IPS DF 19.7 (cell line): ENCODE measurements around the gene FCHO1.
A peak's percentile ranks its signal among the peaks of the same experiment; 100 is the strongest.

ENCODE experiments used
- DNase-seq: peaks from one replicate; pipeline ENCODE4 v3.0.0-alpha.2; 2013; ENCODE audit warnings: low read depth, low spot score

The FCHO1 gene

DNA sequence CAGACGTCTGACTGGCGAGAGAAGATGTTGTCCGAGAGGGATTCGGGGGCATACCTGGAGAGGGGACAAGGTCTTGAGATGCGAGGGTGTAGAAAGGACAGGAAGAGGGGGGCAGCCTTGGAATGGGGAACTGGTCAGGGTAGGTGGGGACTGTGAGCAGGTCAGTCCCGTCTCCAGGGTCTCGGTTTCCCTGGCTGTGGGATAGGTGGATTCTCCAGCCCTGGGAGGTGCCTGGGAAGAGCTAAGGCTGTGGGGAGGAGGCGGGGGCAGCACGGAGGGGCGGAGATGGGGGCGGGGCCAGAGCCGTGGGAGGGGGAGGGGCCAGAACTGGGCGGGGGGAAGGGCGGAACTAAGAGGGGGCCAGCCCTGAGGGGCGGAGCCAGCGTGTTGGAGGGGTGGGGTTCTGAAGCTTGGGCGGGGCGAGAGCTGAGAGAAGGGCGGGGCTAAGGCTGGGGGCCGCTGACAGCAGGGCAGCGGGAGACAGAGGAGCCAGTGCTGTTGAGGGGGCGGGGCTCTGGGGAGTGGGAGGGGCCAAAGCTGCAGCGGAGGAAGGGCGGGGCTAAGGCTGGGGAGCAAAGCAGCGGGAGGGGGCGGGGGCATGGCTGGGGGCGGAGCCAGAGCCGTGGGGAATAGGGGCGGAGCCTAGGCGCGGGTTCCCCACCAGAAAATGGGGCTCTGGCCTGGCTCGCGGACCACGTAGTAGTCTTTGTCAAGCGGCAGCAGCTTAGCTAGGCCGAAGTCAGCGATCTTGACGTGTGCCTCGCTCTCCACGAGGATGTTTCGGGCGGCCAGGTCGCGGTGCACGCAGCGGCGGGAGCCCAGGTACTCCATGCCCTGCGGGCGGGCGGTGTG is 79.5 kb downstream of the FCHO1 start:
- DNase-seq = peak; percentile 81

- DNase-seq = no peak
Measured at GRCh38 chr19:17831419-17831888, 80.2 kb downstream of the FCHO1 start.

DNA sequence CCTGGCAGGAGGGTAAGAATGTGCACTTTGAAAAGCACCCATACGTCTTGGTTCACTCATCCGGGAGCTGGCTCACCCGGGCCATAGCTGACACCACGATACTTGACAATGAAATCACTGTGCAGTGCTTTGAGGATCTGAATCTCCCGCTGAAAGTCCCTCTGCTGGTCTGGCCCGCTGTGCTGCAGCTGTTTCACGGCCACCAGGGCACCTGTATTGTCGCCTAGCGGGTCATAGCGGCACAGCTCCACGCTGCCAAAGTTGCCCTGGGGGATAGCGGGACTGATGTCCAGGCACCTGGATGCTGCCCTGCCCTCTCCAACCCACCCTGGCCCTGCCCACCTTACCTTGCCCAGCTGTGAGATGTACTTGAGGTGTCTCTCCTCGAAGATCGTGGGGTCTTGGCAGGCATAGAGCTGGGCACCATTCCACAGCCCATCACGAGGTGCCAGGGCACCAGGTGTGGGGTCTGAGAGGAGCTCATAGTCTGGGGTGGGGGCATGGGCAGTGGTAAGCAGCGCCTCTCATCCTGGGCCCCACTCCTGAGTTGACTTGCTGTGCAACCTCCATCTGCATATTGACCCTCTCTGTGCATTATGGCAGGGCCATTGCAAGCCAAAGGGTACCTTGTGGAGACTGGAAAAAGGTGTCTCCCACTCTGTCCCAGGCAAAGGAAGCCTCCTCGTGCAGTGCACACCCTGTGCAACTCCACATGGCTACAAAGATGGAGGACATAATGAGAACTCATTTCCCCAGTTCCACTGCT is 81.3 kb downstream of the FCHO1 start:
- no peak for DNase-seq

GRCh38 chr19:17834350-17835181 is 83.3 kb downstream of the FCHO1 start:
- no peak for DNase-seq

DNA sequence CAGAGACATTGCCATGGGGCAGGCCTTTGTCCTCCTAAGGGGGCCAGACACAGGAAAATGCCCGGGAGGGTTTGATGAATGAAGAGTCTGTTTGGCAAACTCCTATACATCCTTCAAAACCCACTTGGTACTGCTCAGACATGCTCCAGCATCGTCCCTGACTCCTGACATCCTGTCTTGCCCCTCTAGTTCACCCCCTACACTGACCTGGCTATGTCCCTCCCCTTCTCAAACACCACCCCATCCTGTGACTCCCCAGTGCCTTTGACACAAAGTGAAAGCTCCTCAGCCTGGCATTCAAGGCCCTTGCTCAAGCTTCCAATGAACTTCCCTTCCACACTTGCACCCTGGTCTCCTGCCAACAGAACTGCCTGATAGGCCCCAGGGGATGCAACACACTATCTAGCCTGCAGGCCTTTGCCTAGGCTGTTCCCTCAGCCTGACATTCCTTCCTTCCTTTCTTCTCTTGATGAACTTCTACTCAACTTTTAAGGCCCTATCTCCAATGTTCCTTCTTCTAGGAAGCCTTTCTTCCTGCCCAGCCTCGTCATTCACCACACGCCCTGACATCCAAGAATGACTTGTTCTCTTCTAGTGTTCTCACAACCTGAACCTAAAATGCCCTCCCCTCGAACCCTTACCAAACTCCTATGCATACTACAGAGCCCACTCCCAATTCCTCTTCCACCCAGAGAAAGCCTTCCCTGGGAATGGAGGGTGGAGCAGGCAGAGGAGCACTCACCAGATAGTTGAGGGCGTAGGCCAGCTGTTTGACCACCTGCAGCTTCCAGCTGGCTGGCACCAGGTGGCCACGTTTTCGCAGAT is 84.1 kb downstream of the FCHO1 start:
- DNase-seq = no peak

DNA sequence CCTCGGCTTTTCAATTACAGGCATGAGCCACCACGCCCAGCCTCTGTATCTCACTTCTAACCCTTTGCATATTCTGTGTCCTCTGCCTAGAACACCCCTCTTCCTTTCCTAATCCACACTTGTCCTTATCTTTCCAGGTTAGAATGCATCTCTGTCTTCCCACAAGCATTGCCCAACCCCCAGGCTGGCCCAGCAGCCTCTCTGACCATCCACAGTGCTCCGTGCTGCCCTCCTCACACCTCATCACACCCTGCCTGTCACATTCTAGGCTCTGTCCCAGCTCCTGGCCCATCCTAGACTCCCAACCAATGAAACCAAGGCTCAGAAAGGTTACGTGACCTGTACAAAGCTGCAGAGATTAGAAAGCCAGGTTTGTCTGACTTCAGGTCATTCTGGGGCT is 85.3 kb downstream of the FCHO1 start:
- no peak for DNase-seq

DNA sequence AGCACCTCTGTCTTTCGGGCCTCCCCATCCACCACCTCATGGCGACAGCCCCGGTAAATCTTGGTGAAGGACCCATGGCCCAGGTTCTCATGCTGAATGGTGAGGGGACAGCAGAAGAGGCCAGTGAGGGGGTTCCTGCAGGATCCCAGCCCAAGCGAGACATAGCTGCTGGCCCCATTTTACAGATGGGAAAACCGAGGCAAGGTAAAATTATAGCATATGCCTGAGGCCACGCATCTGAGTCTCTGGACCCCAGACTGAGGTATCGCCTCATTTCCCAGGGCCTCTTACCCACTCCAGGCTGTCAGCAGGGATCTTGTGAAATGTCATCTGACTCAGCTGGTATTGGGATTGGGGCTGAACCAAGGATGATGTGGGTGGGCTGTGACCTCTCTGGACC is 86.7 kb downstream of the FCHO1 start:
- no peak for DNase-seq
